GM23338 (cell line): ENCODE data around the gene ABCG8. TPM values are rescaled to one million over a fixed set of nuclear protein-coding genes. Genes with fewer than 3 reads are reported as not detected.

Experiments
- ATAC-seq: fragments of 200-7000 bp; cut with Tn5 transposase; 3 replicates; pipeline ENCODE4 v1.9.1; 2020
- DNase-seq: peaks from one replicate; pipeline ENCODE4 v3.0.0-alpha.2; 2015; ENCODE audit warnings: low spot score
- H2AFZ ChIP-seq: fragments of 200-600 bp; sonication (generic); 2 replicates; pipeline ENCODE4 v1.8.0; 2016; ENCODE audit warnings: antibody characterized with exemption, mild to moderate bottlenecking, moderate library complexity
- H3F3A ChIP-seq: fragments of 200-600 bp; sonication (generic); replicated peaks from 2 replicates; pipeline ENCODE4 v1.8.0; 2017; ENCODE audit warnings: antibody characterized with exemption, mixed run types, low read depth
- H3K27ac ChIP-seq: fragments of 200-600 bp; sonication (generic); 2 replicates; pipeline ENCODE4 v1.6.1; 2016; ENCODE audit warnings: low read depth
- H3K27me3 ChIP-seq: fragments of 200-600 bp; sonication (generic); 2 replicates; pipeline ENCODE4 v1.8.0; 2016; ENCODE audit warnings: mild to moderate bottlenecking, mixed run types, moderate library complexity; ENCODE audit not compliant: insufficient read depth
- H3K36me3 ChIP-seq: fragments of 200-600 bp; sonication (generic); 2 replicates; pipeline ENCODE4 v1.8.0; 2016; ENCODE audit warnings: mild to moderate bottlenecking; ENCODE audit not compliant: insufficient read depth
- H3K4me1 ChIP-seq: fragments of 200-600 bp; sonication (generic); 2 replicates; pipeline ENCODE4 v1.8.0; 2016; ENCODE audit warnings: mild to moderate bottlenecking, moderate library complexity; ENCODE audit not compliant: insufficient read depth
- H3K4me2 ChIP-seq: fragments of 200-600 bp; sonication (generic); 2 replicates; pipeline ENCODE4 v1.7.1; 2017; ENCODE audit warnings: mixed run types
- H3K4me3 ChIP-seq: fragments of 200-600 bp; sonication (generic); 2 replicates; pipeline ENCODE4 v1.6.1; 2016; ENCODE audit warnings: mixed run types
- H3K79me2 ChIP-seq: fragments of 200-600 bp; sonication (generic); replicated peaks from 2 replicates; pipeline ENCODE4 v1.8.0; 2017; ENCODE audit warnings: mild to moderate bottlenecking; ENCODE audit not compliant: insufficient read depth
- H3K9me2 ChIP-seq: fragments of 200-600 bp; sonication (generic); 2 replicates; pipeline ENCODE4 v1.8.0; 2017; ENCODE audit not compliant: insufficient read depth
- H4K20me1 ChIP-seq: fragments of 200-600 bp; sonication (generic); replicated peaks from 2 replicates; pipeline ENCODE4 v1.8.0; 2017; ENCODE audit warnings: mild to moderate bottlenecking; ENCODE audit not compliant: insufficient read depth
- H3K27ac Mint-ChIP-seq: 2 replicates; pipeline ENCODE4 v1.8.0; 2020; ENCODE audit warnings: inconsistent platforms, mild to moderate bottlenecking, moderate library complexity, mixed read lengths
- H3K27me3 Mint-ChIP-seq: 3 replicates; pipeline ENCODE4 v1.8.0; 2022; ENCODE audit warnings: low read depth, mild to moderate bottlenecking, moderate library complexity, mixed read lengths, inconsistent platforms; ENCODE audit not compliant: insufficient read depth, poor library complexity
- H3K36me3 Mint-ChIP-seq: 3 replicates; pipeline ENCODE4 v1.8.0; 2021; ENCODE audit warnings: low read depth, mild to moderate bottlenecking, inconsistent platforms, moderate library complexity, mixed read lengths
- H3K4me1 Mint-ChIP-seq: 3 replicates; pipeline ENCODE4 v1.8.0; 2020; ENCODE audit warnings: mild to moderate bottlenecking, inconsistent platforms, mixed read lengths
- H3K4me3 Mint-ChIP-seq: 3 replicates; pipeline ENCODE4 v1.8.0; 2021; ENCODE audit warnings: moderate library complexity, mild to moderate bottlenecking, inconsistent platforms, mixed read lengths
- H3K9me3 Mint-ChIP-seq: 3 replicates; pipeline ENCODE4 v1.8.0; 2020; ENCODE audit warnings: moderate library complexity, mild to moderate bottlenecking, inconsistent platforms, mixed read lengths
- CTCF ChIP-seq, 2 experiments: fragments of 200-600 bp in 1 of 2; sonication (generic) in 1 of 2; conservative IDR thresholded peaks; 2 replicates each; pipeline versions ENCODE4 v1.5.1 to v1.6.1; 2016 to 2017; ENCODE audit warnings: antibody characterized with exemption in 2 of 2, low read depth in 2 of 2, mild to moderate bottlenecking in 2 of 2, moderate library complexity in 1 of 2
- ETS1 ChIP-seq: IDR thresholded peaks from 2 replicates; pipeline ENCODE4 v1.6.1; 2016; ENCODE audit warnings: antibody characterized with exemption
- EZH2phosphoT487 ChIP-seq: fragments of 200-600 bp; sonication (generic); IDR thresholded peaks from one replicate; pipeline ENCODE4 v1.8.1; 2018; ENCODE audit warnings: antibody characterized with exemption; ENCODE audit not compliant: unreplicated experiment
- POLR2AphosphoS5 ChIP-seq: IDR thresholded peaks from 2 replicates; pipeline ENCODE4 v1.6.1; 2016; ENCODE audit warnings: antibody characterized with exemption, low read depth
- REST ChIP-seq: IDR thresholded peaks from one replicate; pipeline ENCODE4 v1.6.1; 2018; ENCODE audit warnings: antibody characterized with exemption; ENCODE audit not compliant: unreplicated experiment
- ZNF331 ChIP-seq: fragments of 250-450 bp; sonication (Bioruptor Pico); IDR thresholded peaks from 2 replicates; pipeline ENCODE4 v1.5.0; 2020; ENCODE audit warnings: low read depth, mild to moderate bottlenecking, moderate library complexity
- polyA plus RNA-seq: library from polyadenylated mRNA; unstranded; fragments of >200 nt; fragmentation: Nextera tagmentation; extraction: Ambion mirVana; gene quantifications from 2 replicates; pipeline ENCODE4 v1.2.1, GENCODE V29; 2016
- total RNA-seq: library from RNA; depleted of rRNA; stranded (reverse); fragments of >200 nt; shearing (Covaris generic); gene quantifications from 2 replicates; pipeline ENCODE4 v1.2.3, GENCODE V29; 2014

Gene ABCG8
- total and polyA plus RNA-seq, 2 experiments from 2014 or later, result 0.19 to 0.35 TPM

- TF ChIP-seq REST, result no peak
- no peak for TF ChIP-seq ETS1
- no peak for TF ChIP-seq EZH2phosphoT487
- no peak for TF ChIP-seq POLR2AphosphoS5
- no peak for TF ChIP-seq ZNF331
Observed at GRCh38 chr2:43800894-43801293, 37.9 kb upstream of the ABCG8 start (continued).

GRCh38 chr2:43802135-43802534, 36.6 kb upstream of the ABCG8 start:
- Histone ChIP-seq H3K27me3 (no peaks in the 10 kb centered on the region), H3K27ac (no peak overlapping the region), H3K4me3 (no peak overlapping the region), H3K79me2 (no peaks in the 10 kb centered on the region), H4K20me1 (no peaks in the 10 kb centered on the region), H3K9me2 (no peaks in the 10 kb centered on the region), H3K4me1 (no peaks in the 10 kb centered on the region), H2AFZ (no peak overlapping the region), H3F3A (no peaks in the 10 kb centered on the region), H3K4me2 (no peak overlapping the region), H3K36me3 (no peaks in the 10 kb centered on the region)
- no peaks in the 10 kb centered on the region for H3K4me1 Mint-ChIP-seq
- TF ChIP-seq ETS1 (no peak), CTCF (conservative IDR thresholded peaks at IDR 0.05; ENCODE audit: low read depth in 2 of 2) (peak; percentile 36 to 48)
- ATAC-seq (no peak), DNase-seq (peak; percentile 22)
- no peak overlapping the region for H3K4me3 Mint-ChIP-seq
- H3K27me3 Mint-ChIP-seq, result no peaks in the 10 kb centered on the region
- no peak overlapping the region for H3K27ac Mint-ChIP-seq
- no peaks in the 10 kb centered on the region for H3K36me3 Mint-ChIP-seq
- H3K9me3 Mint-ChIP-seq, result no peaks in the 10 kb centered on the region
